Karpas-422 (cell line): ENCODE measurements around the gene IZUMO3. TPM values are rescaled to one million over a fixed set of nuclear protein-coding genes. Genes with fewer than 3 reads are reported as not detected.
"Not testable (repeated sequence)": the region's sequence is repeated elsewhere in the genome, so short reads cannot be mapped to it uniquely, and the experiment has no call there.

ENCODE experiments used
- DNase-seq: peaks from one replicate; pipeline ENCODE4 v3.0.0-alpha.2; 2015
- H2AFZ ChIP-seq: fragments of 200-600 bp; sonication (generic); 2 replicates; pipeline ENCODE4 v1.6.1; 2014; ENCODE audit warnings: antibody characterized with exemption, low read length, mixed read lengths
- H3K27ac ChIP-seq: fragments of 200-600 bp; sonication (generic); 2 replicates; pipeline ENCODE4 v1.5.1; 2014; ENCODE audit warnings: mild to moderate bottlenecking, low read length, moderate library complexity
- H3K27me3 ChIP-seq: fragments of 200-600 bp; sonication (generic); 2 replicates; pipeline ENCODE4 v1.6.1; 2014; ENCODE audit warnings: low read length, mixed read lengths
- H3K36me3 ChIP-seq: fragments of 200-600 bp; sonication (generic); 2 replicates; pipeline ENCODE4 v1.6.1; 2014; ENCODE audit warnings: low read length, mixed read lengths; ENCODE audit not compliant: insufficient read depth
- H3K4me1 ChIP-seq: fragments of 200-600 bp; sonication (generic); 2 replicates; pipeline ENCODE4 v1.6.1; 2014; ENCODE audit warnings: mild to moderate bottlenecking, low read length, mixed read lengths
- H3K4me2 ChIP-seq: fragments of 200-600 bp; sonication (generic); 2 replicates; pipeline ENCODE4 v1.6.1; 2014; ENCODE audit warnings: low read length, low read depth, mild to moderate bottlenecking; ENCODE audit not compliant: poor library complexity, severe bottlenecking
- H3K4me3 ChIP-seq: fragments of 200-600 bp; sonication (generic); 2 replicates; pipeline ENCODE4 v1.5.1; 2014; ENCODE audit warnings: mild to moderate bottlenecking, antibody characterized with exemption, low read length, mixed read lengths
- H3K79me2 ChIP-seq: fragments of 200-600 bp; sonication (generic); 2 replicates; pipeline ENCODE4 v1.6.1; 2014; ENCODE audit warnings: mild to moderate bottlenecking, low read length, mixed read lengths
- H3K9ac ChIP-seq: fragments of 200-600 bp; sonication (generic); 2 replicates; pipeline ENCODE4 v1.6.0; 2014; ENCODE audit warnings: low read length
- H3K9me2 ChIP-seq: fragments of 200-600 bp; sonication (generic), shearing (Covaris generic); replicated peaks from 2 replicates; pipeline ENCODE4 v1.6.0; 2014; ENCODE audit warnings: mild to moderate bottlenecking, low read length, moderate library complexity; ENCODE audit not compliant: insufficient read depth
- H3K9me3 ChIP-seq: fragments of 300-700, 200-600 bp; sonication (generic); 2 replicates; pipeline ENCODE4 v1.6.1; 2014; ENCODE audit warnings: low read length, mixed read lengths
- H4K20me1 ChIP-seq: fragments of 200-600 bp; sonication (generic); 2 replicates; pipeline ENCODE4 v1.6.1; 2014; ENCODE audit warnings: mild to moderate bottlenecking, antibody characterized with exemption, low read length, low read depth; ENCODE audit not compliant: insufficient read depth
- total RNA-seq: library from RNA; depleted of rRNA; stranded (reverse); fragments of >200 nt; shearing (Covaris generic); gene quantifications from 2 replicates; pipeline ENCODE4 v1.2.3, GENCODE V29; 2014; ENCODE audit warnings: low replicate concordance; rRNA removed

Gene IZUMO3, protein sequence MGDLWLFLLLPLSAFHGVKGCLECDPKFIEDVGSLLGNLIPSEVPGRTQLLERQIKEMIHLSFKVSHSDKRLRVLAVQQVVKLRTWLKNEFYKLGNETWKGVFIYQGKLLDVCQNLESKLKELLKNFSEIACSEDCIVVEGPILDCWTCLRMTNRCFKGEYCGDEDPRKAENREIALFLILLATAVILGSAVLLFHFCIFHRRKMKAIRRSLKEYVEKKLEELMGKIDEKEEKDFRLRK
- total RNA-seq: not detected in 2 replicates

DNA sequence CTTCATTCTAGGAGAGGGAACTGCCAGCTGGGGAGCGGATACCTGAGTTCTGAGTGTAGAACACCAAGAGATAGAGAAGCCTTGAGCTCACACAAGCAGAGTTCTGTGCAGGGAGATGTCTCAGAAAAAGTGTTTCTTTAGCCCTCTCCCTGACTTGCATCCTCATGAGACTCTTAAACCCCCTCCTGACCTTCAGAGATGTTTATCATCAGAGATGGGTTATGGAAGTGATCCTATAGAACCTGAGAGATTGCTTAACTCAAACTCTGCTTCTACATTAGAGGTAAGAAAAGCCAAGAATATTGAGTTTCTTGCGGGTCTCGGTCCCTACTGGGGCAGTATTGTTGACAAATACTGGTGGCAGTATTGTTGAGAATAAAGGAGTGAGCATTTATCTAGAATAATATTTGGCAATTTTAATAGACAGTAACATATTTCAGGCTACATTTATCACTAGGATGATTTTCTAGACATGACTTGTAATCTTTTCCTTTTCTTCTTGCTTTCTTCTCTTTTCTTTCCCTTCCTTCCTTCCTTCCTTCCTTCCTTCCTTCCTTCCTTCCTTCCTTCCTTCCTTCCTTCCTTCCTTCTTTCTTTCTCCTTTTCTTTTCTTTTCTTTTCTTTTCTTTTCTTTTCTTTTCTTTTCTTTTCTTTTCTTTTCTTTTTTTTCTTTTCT, at the start of gene IZUMO3:
Gene IZUMO3, minus strand, starts transcription at position 51 of the 676 bp plus-strand sequence. CDS start 248 bp downstream, outside the sequence.
- Histone ChIP-seq H3K36me3 (no peaks in the 10 kb centered on the region), H3K27ac (no peak within 1 kb of the TSS), H4K20me1 (no peaks in the 10 kb centered on the region), H3K9me2 (no peaks in the 10 kb centered on the region), H3K27me3 (no peaks in the 10 kb centered on the region), H3K4me1 (no peaks in the 10 kb centered on the region), H3K4me3 (no peak within 1 kb of the TSS), H3K4me2 (no peak within 1 kb of the TSS), H2AFZ (no peak within 1 kb of the TSS), H3K79me2 (no peaks in the 10 kb centered on the region), H3K9ac (no peak within 1 kb of the TSS), H3K9me3 (peaks cover 28% of the 10 kb centered on the region)
- DNase-seq: no peak

DNA sequence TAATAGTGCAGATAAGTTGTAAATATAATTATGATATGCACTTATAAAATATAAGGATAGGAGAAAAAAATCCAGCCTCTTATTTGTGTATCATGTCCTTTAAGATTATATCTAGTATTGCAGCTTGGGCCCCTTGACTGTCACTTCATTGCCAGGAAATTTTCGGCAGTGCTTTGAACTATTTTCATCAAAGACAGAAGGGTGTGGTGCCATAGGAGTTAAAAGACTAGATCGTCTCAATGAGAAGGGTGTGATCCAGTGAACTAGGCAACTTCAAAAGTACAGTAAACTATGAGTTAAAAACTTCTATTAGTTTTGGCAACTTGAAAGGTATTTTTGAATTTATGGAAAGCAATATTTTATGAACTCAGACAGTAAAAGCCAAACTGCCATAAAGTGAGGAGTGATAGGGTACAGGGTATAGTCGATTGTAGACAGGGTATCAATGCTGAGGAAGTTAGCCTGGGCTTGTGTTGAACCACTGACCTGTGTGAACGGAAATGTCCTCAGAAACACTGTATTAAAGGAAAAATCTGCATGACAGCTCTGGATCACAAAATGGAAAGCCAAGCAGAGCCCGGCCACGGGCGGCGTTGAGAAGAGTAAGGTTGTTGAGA, 48.6 kb upstream of the IZUMO3 start:
- DNase-seq: no peak
- Histone ChIP-seq H3K9me2 (no peaks in the 10 kb centered on the region), H3K27me3 (no peaks in the 10 kb centered on the region), H4K20me1 (no peaks in the 10 kb centered on the region), H3K4me1 (no peaks in the 10 kb centered on the region), H3K9me3 (peaks cover 22% of the 10 kb centered on the region), H3K27ac (no peak overlapping the region), H3K9ac (no peak overlapping the region), H3K4me3 (no peak overlapping the region), H3K79me2 (no peaks in the 10 kb centered on the region), H2AFZ (no peak overlapping the region), H3K36me3 (no peaks in the 10 kb centered on the region), H3K4me2 (no peak overlapping the region)

DNA sequence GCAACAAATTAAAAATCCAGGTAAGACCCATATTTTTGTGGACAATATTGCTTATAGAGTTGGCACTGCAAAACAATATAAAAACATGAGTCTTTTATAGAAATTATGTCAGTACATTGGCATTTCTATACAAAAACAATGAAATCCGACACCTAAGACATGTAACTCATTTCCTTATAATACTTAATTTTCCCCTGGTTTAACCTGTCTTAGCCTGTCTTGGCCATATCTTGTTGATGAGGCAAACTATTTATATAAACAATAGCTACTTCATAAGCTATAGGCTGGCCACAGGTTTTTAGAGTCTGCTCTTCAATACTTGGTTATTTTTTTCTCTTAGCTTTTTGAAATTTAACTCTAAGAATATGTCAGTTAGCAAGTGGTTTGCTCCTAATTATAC, 44.7 kb upstream of the IZUMO3 start:
- Histone ChIP-seq H3K36me3 (no peaks in the 10 kb centered on the region), H3K9me2 (no peaks in the 10 kb centered on the region), H4K20me1 (no peaks in the 10 kb centered on the region), H3K4me2 (no peak overlapping the region), H3K27me3 (no peaks in the 10 kb centered on the region), H3K4me3 (no peak overlapping the region), H2AFZ (no peak overlapping the region), H3K9me3 (peaks cover 24% of the 10 kb centered on the region), H3K9ac (no peak overlapping the region), H3K79me2 (no peaks in the 10 kb centered on the region), H3K4me1 (no peaks in the 10 kb centered on the region), H3K27ac (no peak overlapping the region)
- no peak for DNase-seq

DNA sequence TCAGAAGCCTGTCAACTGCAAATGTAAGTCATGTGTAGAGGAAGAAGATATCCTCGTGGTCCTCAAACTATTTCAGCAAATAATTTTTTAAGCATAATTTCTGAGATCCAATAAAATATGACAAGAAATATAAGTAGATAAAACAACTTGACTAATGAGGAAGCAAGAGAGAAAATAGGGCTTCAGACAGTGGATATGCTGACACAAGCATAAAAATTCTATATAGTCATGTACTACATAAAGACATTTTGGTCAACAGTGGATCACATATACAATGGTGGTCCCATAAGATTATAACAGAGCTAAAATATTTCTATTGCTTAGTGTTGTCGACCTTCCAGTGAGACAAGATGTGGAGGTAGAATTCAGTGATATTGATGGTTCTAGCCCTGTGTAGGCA, 42.2 kb upstream of the IZUMO3 start:
- Histone ChIP-seq H3K9me2 (no peaks in the 10 kb centered on the region), H3K79me2 (no peaks in the 10 kb centered on the region), H3K9ac (no peak overlapping the region), H3K4me3 (no peak overlapping the region), H3K27me3 (no peaks in the 10 kb centered on the region), H3K4me2 (no peak overlapping the region), H3K9me3 (peaks cover 23% of the 10 kb centered on the region), H3K36me3 (no peaks in the 10 kb centered on the region), H4K20me1 (no peaks in the 10 kb centered on the region), H3K4me1 (no peaks in the 10 kb centered on the region), H2AFZ (no peak overlapping the region), H3K27ac (no peak overlapping the region)
- no peak for DNase-seq

DNA sequence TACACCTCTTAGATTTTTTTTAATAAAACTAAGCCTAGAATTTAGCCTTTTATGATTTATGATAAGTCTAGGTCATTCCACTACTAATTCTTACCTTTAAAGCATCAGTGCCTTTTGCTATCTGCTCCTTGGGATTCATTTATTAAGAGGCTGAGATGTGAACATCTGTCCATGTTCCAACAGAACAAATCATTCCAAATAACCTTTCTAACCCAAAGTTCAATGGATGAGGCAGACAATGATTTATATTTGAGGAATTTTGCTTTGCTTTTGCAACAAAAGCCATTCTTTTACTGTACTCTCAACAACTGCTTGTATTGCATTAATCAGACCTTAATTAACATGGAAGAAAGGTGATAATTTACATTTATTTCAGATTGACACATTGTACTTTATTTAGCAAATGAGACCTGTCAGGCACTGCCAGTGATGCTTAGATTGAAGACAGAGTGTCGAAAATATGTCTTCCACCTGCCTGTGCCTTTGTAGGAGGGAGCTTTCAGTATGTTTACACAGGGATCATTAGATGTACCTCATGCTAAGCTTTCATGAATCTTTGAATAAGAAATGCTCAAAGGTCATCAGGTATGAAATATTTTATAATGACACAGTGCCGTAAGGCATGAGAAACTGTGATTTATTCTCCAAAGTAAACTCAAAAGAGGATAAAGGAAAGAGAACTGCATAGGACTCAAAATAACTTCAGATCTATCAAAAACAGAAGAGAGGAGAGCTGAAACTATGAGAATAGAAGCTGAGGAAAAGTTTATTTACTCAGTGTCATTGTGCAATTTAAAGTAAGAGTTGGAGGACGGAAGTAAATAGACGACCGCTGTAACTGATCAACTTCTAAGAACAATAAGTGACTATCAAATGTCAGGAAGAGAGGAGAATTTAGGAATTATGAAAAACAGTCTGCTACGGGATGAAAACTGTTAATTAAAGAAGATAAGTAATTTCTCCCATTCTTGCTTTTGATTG, 36.7 kb upstream of the IZUMO3 start:
- Histone ChIP-seq H3K4me2 (no peak overlapping the region), H3K36me3 (no peaks in the 10 kb centered on the region), H3K79me2 (no peaks in the 10 kb centered on the region), H3K9me2 (no peaks in the 10 kb centered on the region), H3K27ac (no peak overlapping the region), H3K9me3 (peaks cover 18% of the 10 kb centered on the region; the same call in 1 of the 2 replicates), H3K4me1 (no peaks in the 10 kb centered on the region), H3K9ac (no peak overlapping the region), H2AFZ (no peak overlapping the region), H4K20me1 (no peaks in the 10 kb centered on the region), H3K27me3 (no peaks in the 10 kb centered on the region), H3K4me3 (no peak overlapping the region)
- no peak for DNase-seq

DNA sequence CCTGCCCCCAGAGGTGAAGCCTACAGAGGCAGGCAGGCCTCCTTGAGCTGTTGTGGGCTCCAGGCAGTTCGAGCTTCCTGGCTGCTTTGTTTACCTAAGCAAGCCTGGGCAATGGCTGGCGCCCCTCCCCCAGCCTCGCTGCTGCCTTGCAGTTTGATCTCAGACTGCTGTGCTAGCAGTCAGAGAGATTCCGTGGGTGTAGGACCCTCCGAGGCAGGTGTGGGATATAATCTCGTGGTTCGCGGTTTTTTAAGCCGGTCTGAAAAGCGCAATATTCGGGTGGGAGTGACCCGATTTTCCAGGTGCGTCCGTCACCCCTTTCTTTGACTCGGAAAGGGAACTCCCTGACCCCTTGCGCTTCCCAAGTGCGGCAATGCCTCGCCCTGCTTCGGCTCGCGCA, 34.3 kb upstream of the IZUMO3 start:
- DNase-seq, H3K36me3 ChIP-seq, H3K9ac ChIP-seq: not testable (repeated sequence)

DNA sequence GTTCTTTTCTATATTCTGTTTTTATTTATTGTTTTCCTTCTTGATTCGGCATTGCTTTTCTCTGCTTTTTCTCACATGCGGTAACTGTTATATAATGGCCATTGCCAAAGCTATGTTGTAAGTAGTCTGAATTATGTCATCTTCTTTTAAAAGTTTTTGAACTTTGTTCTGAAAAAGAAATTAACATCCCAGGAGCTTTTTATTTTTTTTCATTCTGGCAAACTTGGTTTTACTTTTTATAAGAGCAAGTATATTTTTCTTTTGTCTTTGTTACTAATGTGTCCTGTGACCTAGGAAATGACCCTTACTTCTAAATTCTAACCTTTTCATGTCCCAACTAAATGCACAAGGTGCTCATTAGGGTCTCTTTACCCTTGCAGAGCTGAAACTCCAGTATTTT, 26.7 kb upstream of the IZUMO3 start:
- Histone ChIP-seq H3K9ac (no peak overlapping the region), H3K36me3 (no peaks in the 10 kb centered on the region), H3K9me2 (no peaks in the 10 kb centered on the region), H3K4me2 (no peak overlapping the region), H3K9me3 (peaks cover 12% of the 10 kb centered on the region), H3K4me1 (no peaks in the 10 kb centered on the region), H4K20me1 (no peaks in the 10 kb centered on the region), H2AFZ (no peak overlapping the region), H3K27ac (no peak overlapping the region), H3K79me2 (no peaks in the 10 kb centered on the region), H3K4me3 (no peak overlapping the region), H3K27me3 (no peaks in the 10 kb centered on the region)
- no peak for DNase-seq

More for the DNA sequence above, 34.3 kb upstream of the IZUMO3 start:
- not testable (repeated sequence) for H3K27ac ChIP-seq, H2AFZ ChIP-seq, H3K4me3 ChIP-seq, H3K4me1 ChIP-seq, H3K9me3 ChIP-seq, H4K20me1 ChIP-seq, H3K79me2 ChIP-seq, H3K4me2 ChIP-seq, H3K27me3 ChIP-seq, H3K9me2 ChIP-seq
